A172 (cell line): ENCODE data around the gene NUDT3. TPM values are rescaled to one million over a fixed set of nuclear protein-coding genes. Genes with fewer than 3 reads are reported as not detected.
A peak's percentile ranks its signal among the peaks of the same experiment; 100 is the strongest.

Source experiments
- DNase-seq: peaks from one replicate; pipeline ENCODE4 v3.0.0-alpha.2; 2015; ENCODE audit warnings: low spot score
- total RNA-seq: library from RNA; depleted of rRNA; stranded (reverse); fragments of >200 nt; shearing (Covaris generic); gene quantifications from 2 replicates; pipeline ENCODE4 v1.2.3, GENCODE V29; 2014; rRNA removed

Gene NUDT3
- total RNA-seq, 1 experiment from 2014 or later, result 13.1 TPM

GRCh38 chr6:34239893-34240292, 152.6 kb downstream of the NUDT3 start:
- no peak for DNase-seq

- DNase-seq, result no peak
Observed at GRCh38 chr6:34239500-34239825, 153.0 kb downstream of the NUDT3 start.

GRCh38 chr6:34238585-34239499, 153.6 kb downstream of the NUDT3 start:
- DNase-seq, result no peak

- no peak for DNase-seq
Observed at GRCh38 chr6:34237722-34238584, 154.5 kb downstream of the NUDT3 start.

GRCh38 chr6:34237316-34237721, 155.2 kb downstream of the NUDT3 start:
- DNase-seq, result no peak

- peak; percentile 63 for DNase-seq
Observed at GRCh38 chr6:34236443-34237315, 155.8 kb downstream of the NUDT3 start, which contains the start of gene HMGA1. Gene HMGA1 (plus strand): TSS chr6:34236873. CDS start chr6:34240781, 3,908 bp downstream.

GRCh38 chr6:34236131-34236442, 156.4 kb downstream of the NUDT3 start:
- no peak for DNase-seq

- DNase-seq, result peak; percentile 63
Observed at GRCh38 chr6:34235307-34236130, 156.9 kb downstream of the NUDT3 start.

GRCh38 chr6:34234667-34235306, 157.7 kb downstream of the NUDT3 start:
- DNase-seq, result no peak

- DNase-seq, result no peak
Observed at GRCh38 chr6:34233867-34234266, 158.6 kb downstream of the NUDT3 start.

GRCh38 chr6:34232901-34233300, 159.6 kb downstream of the NUDT3 start:
- DNase-seq, result no peak

GRCh38 chr6:34231566-34232336, 160.7 kb downstream of the NUDT3 start:
- no peak for DNase-seq

GRCh38 chr6:34230653-34231371, 161.7 kb downstream of the NUDT3 start:
- DNase-seq, result no peak

GRCh38 chr6:34229877-34230276, 162.6 kb downstream of the NUDT3 start:
- DNase-seq, result no peak

Other genes starting within 250 kb of the NUDT3 start
- 0.96 TPM in 1 of 2 replicates, not detected in the other for gene GRM4, start 246.6 kb downstream of the NUDT3 start, total RNA-seq
- 72.3 and 117 TPM in 2 replicates for gene HMGA1, start 155.8 kb downstream of the NUDT3 start, total RNA-seq
- 49.6 and 70.8 TPM in 2 replicates for gene SMIM29, start 143.7 kb downstream of the NUDT3 start, total RNA-seq
- gene RPS10, start 33.4 kb upstream of the NUDT3 start, total RNA-seq, result 1,978 and 2,323 TPM in 2 replicates
- gene PACSIN1, start 73.4 kb upstream of the NUDT3 start, total RNA-seq, result 0.31 TPM in 1 of 2 replicates, not detected in the other
- gene SPDEF, start 163.7 kb upstream of the NUDT3 start, total RNA-seq, result not detected in 2 replicates